Superior temporal gyrus (tissue), 1 donor: ENCODE data around the gene SH3GL1.

Experiments
- DNase-seq: peaks from one replicate; pipeline ENCODE4 v3.0.0-alpha.2; 2016; ENCODE audit errors: extremely low spot score

The SH3GL1 gene

DNA sequence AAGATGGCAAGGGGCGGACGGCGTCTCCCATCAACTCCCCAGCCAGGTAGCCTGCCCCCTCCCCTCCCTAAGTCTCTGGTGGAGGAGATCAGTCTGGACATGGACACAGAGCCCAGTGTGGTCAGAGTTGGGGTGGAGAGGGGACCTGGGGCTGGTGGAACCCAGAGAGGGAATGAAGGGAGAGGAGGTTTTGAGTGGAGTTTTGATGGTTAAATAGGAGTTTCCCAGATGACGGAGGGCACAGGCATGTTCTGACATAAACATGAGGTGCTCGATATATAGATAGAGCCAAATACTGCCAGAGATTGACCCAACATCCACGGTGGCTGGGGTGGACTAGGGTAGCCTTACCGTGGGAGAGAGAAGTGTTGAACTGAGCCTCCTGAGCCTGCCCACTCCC lies 81.9 kb downstream of the SH3GL1 start:
- no peak for DNase-seq

DNA sequence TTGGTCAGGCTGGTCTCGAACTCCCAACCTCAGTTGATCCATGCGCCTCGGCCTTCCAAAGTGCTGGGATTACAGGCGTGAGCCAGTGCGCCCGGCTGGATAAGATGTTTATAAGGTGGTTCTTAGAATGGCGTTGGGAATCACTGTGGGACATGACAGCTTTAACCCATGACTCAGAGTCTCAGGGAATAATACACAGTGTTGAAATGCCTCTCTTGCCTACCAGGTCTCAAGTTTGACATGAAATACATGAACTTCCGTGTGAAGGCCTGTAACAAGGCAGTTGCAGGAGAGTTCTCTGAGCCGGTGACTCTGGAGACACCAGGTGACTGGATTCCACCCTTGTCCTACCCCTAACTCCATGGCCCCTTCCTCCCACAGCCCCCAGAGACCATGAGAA lies 83.4 kb downstream of the SH3GL1 start:
- DNase-seq, result no peak

DNA sequence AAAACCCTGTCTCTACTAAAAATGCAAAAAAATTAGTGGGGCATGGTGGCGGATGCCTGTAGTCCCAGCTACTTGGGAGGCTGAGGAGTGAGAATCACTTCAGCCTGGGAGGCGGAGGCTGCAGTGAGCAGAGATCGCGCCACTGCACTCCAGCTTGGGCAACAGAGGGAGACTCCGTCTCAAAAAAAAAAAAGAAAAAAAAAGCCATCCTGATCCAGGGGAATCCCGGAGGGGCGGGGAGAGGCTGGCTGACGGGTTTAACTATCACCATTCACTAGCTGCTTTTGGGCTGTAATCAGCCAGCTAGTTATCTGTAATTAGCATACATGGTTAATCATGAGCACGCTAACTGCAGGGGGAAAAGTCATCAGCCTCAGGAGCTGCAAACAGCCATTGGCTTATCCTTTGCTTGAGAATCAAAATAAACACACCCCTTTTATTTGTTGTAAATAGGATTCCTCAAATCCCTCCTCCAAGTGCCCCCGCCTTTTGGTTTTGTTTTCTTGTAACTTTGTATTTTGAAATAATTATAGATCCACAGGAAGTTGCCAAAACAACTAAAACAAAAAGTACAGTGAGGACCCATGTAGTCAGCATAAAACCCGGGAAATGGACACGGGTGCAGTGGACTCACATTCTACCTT lies 86.4 kb downstream of the SH3GL1 start:
- DNase-seq, result no peak
